Stimulated activated CD8-positive, alpha-beta memory T cell treated with anti-CD3 and anti-CD28 coated beads, Interleukin-7, amount 100 ng/mL, for 24 hours (primary cell): ENCODE data around the gene DNAJC8.

Source experiments
- DNase-seq: peaks from one replicate; pipeline ENCODE4 v3.0.0-alpha.2; 2020; ENCODE audit warnings: low read depth

Gene DNAJC8, protein sequence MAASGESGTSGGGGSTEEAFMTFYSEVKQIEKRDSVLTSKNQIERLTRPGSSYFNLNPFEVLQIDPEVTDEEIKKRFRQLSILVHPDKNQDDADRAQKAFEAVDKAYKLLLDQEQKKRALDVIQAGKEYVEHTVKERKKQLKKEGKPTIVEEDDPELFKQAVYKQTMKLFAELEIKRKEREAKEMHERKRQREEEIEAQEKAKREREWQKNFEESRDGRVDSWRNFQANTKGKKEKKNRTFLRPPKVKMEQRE

DNA sequence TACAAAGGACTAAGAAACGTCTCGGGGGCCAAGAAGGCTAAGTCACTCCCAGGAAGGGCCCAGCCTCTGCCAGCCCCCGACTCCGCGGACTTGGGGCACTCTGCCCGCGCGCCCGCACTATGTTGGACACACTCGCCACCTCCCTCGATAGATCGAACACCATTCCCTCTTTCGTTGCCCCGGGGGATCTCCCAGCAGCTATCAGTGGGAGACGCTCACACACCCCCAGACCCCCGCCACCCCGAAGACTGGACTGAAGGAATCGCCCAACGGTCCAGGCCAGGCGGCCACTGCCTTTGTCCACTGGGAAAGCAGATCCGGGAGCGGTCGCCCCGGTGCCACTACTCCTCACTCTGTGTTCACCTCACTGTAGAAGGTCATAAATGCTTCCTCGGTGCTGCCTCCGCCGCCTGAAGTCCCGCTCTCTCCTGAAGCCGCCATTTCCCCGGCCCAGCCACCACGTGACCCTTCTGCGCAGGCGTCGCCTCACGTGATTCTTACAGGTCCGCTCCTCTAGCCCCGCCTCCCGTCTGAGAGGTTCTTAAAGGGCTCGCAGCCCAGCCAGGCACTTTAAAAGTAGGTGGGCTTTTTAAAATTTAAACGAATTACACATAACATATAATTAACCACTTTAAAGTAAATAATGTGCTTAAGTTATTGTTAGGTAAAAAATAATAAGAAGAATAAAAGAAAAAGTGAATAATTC lies at the start of gene DNAJC8:
TSS of gene DNAJC8 (minus strand) at position 472 of the 706 bp plus-strand sequence. CDS start at position 441, 31 bp downstream.
- peak; percentile 98 for DNase-seq

DNA sequence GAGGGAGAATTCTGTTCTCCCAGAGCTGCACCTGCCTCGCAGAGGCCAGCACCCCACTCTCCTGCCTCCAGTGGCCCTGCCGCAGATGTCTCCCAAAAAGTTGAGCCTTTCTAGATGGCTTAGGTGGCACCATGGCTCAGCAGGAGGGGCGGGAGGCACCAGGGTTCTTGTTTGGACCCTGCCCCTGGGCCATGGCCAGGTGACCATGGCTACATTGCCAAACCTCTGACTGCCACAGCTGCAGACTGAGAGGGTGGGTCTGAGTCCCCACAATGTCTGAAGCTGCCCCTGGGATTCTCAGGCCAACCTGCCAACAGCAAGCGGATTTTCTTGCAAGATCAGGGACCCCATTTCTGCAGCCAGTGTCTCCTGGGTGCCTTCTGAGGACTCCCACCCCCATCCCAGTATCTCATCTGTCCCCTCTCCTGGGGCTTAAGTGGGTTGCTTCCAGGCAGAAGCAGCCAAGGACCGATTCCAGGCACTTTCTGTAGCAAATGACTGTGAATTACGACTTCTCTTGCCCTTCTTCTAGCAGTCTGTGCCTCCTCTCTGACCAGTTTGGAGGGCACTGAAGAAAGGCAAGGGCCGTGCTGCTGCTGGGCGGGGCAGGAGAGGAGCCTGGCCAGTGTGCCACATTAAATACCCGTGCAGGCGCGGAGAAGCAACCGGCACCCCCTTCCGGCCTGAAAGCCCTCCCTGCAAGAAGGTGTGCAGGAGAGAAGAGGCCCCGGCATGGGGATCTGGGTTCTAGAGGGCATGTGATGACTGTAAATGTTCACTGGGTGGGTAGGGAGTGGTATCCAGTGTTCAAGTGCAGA lies 49.0 kb upstream of the DNAJC8 start:
- DNase-seq: no peak

DNA sequence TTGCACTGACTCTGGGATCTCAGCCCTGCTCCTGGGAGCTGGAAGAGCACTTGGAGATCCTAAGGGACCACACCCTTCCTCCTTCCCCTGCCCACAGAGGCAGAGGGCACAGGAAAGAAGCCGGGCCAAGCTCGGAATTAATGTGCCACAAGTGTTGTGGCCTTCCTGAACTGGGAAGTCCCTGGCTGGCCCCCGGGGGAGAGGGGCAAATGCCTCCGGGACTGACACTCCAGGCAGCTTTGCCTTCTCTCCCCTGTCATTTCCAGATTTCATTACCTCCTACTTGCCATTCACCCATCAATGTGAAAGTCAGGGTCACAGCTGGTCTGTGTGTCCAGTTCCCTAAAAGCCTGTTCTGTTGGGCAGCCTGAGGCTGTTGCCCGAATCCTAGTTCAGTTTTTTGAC lies 48.1 kb upstream of the DNAJC8 start:
- DNase-seq: no peak

DNA sequence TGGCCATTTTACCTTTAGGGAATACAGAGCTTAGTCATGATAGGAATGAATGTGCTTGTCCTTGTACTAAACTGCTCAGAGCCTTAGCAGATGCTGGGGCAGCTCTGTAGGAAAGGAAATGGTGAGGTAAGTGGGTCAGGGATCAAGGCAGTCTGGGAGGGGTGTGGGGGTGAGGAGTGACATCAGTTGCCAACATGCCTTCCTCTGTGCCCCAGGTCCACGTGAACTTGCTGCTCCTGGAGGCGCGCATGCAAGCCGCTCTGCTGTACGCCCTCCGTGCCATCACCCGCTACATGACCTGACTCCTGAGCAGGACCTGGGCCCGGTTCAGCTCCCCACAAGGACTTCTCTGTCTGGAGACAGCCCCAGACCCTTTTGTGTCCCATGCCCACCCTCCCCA lies 47.7 kb upstream of the DNAJC8 start:
- no peak for DNase-seq

DNA sequence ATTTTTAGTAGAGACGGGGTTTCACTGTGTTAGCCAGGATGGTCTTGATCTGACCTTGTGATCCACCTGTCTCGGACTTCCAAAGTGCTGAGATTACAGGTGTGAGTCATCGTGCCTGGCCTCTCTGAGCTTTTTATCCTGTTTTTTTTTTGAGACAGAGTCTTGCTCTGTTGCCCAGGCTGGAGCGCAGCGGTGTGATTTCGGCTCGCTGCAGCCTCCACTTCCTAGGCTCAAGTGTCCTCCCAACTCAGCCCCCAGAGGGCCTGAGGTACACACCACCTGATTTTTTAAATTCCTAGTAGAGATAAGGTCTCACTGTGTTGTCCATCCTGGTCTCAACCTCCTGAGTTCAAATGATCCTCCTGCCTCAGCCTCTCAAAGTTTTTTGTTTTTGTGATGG lies 46.9 kb upstream of the DNAJC8 start:
- no peak for DNase-seq

DNA sequence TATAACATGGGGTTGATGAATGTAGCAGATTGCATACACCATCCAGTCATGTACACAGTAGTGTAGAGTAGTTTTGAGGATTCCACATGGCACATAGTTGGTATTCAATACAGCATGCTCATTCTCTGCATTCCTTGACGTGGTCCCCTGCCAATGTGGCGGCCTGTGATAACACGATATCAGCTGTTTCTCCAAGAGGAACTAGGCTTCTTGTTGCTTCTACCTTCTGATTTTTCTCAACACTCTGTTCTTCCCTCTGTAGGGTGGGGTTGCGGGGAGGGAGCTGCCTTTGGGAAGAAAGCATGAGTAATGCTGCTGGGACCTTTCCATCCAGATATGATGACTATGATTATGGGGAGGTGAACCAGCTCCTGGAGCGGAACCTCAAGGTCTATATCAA lies 45.9 kb upstream of the DNAJC8 start:
- DNase-seq: no peak

DNA sequence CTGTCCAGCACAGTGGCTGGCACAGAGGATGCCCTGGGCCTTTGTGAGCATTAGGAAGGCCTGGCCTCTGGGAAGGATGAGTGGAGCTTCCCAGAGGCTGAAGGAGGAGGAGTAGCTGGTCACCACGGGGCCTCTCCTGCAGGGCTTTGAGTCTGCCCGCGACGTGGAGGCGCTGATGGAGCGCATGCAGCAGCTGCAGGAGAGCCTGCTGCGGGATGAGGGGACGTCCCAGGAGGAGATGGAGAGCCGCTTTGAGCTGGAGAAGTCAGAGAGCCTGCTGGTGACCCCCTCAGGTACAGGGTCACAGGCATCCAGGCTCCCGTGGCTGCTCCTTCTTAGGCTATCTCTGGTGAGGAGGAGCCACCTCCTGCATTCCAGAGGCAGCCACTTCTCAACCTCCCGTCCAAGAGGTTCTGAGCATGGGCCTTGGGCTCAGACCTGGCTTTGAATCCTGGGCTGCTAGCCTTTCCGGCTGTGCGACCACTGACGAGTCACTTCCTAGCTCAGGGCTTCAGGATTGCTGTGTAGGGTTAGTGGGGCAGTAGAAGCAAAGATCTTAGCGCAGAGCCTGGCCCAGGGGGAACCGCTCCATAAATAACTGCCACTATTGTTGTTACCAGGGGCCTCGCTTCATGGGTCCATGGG lies 40.5 kb upstream of the DNAJC8 start:
- DNase-seq: no peak

DNA sequence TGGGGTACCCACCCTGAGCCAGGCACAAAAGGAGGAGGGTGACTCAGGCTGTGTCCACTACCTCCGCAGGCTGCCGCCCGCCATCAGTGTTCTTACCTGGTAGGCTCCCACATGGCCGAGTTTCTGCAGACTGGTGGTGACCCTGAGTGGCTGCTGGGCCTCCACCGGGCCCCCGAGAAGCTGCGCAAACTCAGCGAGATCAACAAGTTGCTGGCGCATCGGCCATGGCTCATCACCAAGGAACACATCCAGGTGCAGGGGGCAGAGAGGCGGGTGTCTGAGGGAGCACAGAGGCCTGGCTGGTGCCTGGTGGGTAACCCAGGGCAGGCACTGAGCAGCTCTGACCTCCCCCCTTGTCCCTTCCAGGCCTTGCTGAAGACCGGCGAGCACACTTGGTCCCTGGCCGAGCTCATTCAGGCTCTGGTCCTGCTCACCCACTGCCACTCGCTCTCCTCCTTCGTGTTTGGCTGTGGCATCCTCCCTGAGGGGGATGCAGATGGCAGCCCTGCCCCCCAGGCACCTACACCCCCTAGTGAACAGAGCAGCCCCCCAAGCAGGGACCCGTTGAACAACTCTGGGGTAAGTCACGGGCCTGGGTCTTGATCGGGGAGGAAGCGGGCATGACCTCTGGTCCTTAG lies 39.5 kb upstream of the DNAJC8 start:
- DNase-seq: no peak

DNA sequence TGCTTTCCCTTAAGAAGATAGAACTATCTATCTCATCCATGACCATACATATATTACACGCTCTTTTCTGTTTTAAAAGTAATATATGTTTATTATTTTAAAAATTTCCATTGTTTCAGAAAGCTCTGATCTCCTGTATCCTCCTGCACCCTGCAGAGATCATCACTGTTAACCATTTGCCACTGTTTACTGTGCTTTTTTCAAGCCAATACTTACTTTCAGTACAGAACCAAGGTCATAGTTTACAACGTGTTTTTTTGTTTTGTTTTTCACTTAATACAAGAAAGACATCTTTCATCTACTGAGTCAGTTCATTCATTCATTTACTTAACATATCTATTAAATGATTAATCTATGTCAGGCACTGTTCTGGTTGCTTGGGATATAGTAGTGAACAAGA lies 36.7 kb upstream of the DNAJC8 start:
- no peak for DNase-seq

DNA sequence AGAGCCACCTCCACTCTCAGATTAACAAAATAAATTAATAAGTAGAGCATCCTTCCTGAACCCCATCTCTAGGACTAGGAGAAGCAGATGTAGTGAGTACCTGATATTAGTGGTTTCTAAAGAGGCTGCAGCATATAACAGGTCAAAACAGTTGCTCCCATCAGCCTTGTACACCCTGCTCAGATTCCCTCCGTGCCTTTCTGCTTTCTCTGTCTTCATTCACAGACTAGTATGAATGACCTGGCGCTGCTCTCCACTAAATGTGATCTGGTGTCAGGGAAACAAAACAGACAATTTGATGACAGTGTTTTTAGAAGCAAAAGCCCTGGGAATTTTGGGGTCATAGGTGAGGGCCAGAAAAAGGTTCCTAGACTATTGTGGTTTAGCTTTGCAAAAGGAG lies 34.8 kb upstream of the DNAJC8 start:
- no peak for DNase-seq

DNA sequence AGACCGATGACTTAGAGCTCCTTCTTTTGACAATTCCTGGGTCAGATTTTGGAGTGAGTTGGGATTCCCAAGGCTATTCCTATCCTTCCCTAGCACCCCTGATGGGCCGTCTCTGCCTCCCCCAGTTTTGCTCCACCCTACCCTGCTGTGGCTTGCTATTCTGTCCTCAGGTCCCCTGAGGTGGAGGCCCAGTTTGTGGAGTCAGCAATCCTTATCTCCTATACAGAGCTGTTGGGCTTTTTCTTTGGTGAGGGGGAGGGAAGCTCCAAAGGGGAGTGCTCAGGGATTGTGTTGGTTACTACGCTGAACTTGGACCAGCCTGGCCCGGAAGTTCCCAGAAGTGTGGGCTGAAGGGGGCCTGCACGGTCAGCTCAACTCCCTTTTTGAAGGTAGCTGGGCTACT lies 34.1 kb upstream of the DNAJC8 start:
- DNase-seq: no peak

DNA sequence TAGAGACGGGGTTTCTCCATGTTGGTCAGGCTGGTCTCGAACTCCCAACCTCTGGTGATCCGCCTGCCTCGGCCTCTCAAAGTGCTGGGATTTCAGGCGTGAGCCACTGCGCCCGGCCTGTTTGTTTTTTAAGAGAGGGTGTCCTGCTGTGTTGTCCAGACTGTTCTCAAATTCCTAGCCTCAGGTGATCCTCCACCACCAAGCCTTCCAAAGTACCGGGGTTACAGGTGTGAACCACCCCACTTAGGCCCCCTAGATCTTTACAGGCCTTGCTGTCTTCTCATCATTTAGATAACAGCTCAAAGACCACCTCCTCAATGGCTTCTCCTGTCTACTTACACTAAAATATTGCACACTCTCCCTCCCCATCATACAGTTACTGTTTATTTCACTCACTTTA lies 32.7 kb upstream of the DNAJC8 start:
- no peak for DNase-seq

DNA sequence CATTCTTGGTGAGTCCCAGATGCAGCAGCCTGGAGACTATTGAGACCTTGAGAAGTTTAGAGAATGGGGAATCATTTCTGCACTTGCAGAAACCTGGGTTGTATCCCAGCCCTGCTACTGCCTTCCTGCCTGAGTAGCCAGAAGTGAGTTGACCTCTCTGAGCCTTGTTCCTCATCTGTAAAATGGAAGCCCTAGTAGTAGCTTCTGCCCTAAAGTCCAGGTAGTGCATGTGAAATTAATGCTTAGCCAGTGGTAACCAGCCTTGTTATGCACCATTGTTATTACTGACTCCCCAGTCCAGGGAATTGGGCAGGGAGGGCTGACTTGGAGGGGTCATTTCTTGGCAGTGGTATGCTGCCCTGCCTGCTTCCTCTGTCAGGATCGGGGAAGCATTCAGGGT lies 32.1 kb upstream of the DNAJC8 start:
- no peak for DNase-seq

DNA sequence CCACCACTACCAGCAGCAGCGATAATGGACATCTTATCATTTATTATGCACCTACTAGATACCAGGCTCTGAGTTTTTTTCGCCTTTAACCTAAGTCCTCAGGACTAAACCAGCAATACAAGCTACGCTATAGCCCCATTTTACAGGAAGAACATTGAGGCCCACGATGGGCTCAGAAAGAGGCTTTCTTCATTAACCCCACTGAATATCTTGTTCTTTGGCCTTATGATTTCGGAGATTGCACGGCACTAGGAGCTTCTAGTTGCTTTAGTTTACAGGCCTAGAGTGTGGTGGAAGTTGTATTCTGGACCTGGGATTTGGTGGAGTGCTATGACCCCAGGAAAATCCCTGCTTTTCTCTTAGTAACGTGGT lies 28.0 kb upstream of the DNAJC8 start:
- no peak for DNase-seq

DNA sequence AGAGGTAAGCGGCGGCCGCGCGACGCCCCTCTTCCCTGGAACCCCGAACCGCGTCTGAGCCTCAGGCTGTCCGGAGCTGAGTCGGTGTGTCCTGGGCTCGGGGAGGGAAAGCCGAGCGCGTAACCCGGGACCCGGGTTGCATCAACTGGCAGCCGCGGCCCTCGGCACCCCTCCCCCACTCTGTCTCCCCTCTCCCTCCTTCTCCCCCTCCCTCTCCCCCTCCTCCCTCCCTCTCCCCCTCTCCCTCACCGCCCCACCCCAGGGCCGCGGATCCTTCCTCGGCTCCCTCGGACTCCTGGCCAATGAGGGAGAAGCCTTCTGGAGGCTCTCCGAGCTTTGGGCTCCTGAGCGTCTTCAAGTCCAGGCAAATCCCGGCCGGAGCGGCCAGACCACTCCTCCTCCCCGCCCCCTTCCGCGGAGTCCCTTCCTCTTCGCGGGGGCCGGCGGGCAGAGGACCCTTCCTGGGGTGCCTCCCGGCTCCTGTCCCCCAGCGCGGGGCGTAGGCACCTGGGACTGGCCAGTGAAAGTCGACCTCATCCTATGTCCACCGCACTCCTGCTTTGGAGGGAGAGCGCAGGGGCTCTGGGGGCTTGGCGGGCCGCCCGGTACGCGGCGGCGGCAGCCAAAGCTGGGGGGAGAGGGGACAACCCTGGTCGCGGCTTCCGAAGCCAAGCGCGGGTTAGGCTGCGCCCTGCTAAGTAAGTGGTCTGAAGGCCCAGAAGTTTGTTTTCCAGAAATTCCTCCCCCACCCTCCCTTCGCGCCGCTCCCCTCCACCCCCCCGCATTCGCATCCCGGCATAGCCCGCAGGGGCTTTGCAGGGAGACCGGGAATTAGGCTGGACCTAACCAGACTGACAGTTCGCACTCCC lies 27.3 kb upstream of the DNAJC8 start:
- DNase-seq: no peak

DNA sequence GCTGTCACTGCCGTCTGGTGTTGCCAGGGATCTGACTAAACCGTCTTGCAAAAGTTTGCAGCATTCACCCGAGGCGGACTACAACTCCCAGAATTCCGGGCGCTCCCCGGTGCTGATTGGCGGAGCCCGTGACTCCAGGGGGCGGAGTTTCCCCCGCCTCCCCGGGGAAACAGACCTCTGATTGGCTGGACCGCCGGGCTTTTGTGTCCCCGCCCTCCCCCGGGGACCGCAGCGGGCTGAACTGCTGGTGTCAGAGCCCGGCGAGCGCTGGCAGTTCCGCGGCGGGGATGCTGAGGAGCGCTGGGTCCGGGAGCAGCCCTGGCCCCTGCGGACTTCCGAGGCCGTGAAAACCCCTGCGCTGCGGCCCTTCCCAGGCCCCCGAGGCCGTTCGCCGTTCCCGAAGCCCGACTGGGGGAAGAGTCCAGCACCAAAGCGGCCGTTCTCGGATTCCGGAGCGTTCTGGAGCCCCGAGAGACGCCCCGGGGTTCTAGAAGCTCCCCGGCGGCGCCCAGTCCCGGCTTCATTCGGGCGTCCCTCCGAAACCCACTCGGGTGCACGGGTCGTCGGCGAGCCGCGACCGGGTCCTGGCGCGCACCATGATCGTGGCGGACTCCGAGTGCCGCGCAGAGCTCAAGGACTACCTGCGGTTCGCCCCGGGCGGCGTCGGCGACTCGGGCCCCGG lies 26.6 kb upstream of the DNAJC8 start, which contains the start of gene SESN2:
TSS of gene SESN2 (plus strand) at position 267 of the 682 bp plus-strand sequence. CDS start at position 597, 330 bp downstream.
- peak; percentile 97 for DNase-seq

DNA sequence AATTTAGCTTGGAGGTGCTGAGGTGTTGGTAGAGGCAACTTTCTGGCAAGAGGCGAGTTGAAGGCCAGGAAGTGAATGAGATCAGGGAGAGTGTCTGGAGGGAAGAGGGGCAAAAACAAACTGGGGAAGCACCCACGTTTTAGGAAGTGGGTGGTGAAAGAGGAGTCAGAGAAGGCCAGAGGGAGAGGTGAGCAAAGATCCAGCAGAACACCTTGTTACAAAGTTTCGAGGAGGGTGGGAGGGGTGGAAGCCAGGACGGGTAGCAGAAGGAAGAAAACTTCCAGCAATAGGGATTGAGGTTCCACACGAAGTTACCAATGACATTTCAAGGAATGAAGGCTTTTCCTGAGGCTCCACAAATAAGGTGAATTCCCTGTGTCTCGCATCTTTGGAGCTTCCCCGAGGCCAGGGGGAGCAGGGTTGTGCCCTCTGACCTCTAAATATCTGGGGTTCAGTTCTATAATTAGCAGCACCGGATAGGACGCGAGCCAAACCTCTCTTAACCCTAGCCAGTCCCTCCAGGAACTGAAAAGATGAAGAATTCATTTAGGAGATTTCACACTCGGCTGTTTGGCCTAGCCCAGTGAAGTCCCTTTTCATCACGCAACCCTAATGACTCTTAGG lies 25.9 kb upstream of the DNAJC8 start:
- DNase-seq: no peak

DNA sequence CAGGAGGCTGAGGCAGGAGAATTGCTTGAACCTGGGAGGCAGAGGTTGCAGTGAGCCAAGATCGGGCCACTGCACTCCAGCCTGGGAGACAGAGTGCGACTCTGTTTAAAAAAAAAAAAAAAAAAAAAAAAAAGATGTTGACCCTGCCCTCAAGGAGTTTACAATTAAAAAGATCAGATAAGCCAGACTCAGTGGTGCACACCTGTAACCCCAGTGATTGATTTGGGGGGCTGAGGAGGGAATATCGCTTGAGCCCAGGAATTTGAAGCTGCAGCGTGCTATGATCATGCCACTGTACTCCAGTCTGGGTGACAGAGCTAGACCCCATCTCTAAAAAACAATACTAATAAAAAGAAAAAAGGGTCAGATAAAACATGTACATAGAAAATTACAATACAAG lies 24.9 kb upstream of the DNAJC8 start:
- DNase-seq: no peak

DNA sequence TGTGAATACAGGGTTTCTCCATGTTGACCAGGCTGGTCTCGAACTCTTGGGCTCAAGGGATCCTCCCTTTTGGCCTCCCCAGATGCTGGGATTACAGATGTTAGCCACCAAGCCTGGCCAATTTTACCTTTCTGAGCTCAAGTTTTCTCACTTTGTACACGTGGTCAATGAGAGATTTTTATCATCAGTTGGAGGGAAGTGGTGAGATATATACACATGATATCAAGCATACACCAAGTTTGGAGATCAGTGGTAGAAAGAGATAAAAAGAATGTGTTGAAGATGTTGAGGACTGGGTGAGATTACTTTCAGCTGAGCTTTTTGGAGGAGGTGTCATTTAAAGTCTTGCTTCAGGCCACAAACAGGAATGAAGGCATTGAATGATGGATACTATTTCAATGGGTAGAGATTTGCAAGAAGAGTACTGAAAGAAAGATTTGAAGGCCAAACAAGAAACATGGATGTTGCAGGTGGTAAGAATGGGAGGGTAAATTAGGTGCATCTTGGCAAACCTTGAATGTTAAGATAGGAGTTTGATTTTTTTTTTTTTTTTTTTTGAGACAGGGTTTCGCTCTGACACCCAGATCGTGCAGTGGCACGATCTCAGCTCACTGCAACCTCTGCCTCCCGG lies 23.5 kb upstream of the DNAJC8 start:
- no peak for DNase-seq
